Body of pancreas (tissue), 4 donors: Measurements from ENCODE around the gene KIF6. TPM values are rescaled to one million over a fixed set of nuclear protein-coding genes. Genes with fewer than 3 reads are reported as not detected.

Experiments
- ATAC-seq: fragments of 150-250 bp; one replicate; pipeline ENCODE4 v1.9.1; 2016
- DNase-seq, 4 donors: peaks; one replicate each; pipeline ENCODE4 v3.0.0-alpha.2; 2019
- H3K27ac ChIP-seq, 4 donors: fragments of 200-600 bp; sonication (generic); 1 replicate in 3 of 4; 2 replicates in 1 of 4; pipeline versions ENCODE4 v1.5.1 to v1.6.1; 2016 to 2019; ENCODE audit warnings: mild to moderate bottlenecking in 1 of 4, mixed read lengths in 1 of 4, moderate library complexity in 1 of 4
- H3K27me3 ChIP-seq, 2 donors: fragments of 200-600 bp; sonication (generic); one replicate each; pipeline ENCODE4 v1.6.0; 2016; ENCODE audit warnings: mild to moderate bottlenecking in 1 of 2
- H3K36me3 ChIP-seq, 2 donors: fragments of 200-600 bp; sonication (generic); replicated peaks in 1 of 2; 2 replicates each; pipeline ENCODE4 v1.5.1; 2016; ENCODE audit warnings: low read depth in 2 of 2; ENCODE audit not compliant: insufficient read depth in 1 of 2
- H3K4me1 ChIP-seq: fragments of 200-600 bp; sonication (generic); one replicate; pipeline ENCODE4 v1.6.0; 2016
- H3K4me3 ChIP-seq, 2 donors: fragments of 200-600 bp; sonication (generic); 1 replicate in 1 of 2; 2 replicates in 1 of 2; pipeline ENCODE4 v1.5.1; 2016 to 2019
- H3K9me3 ChIP-seq, 3 donors: fragments of 200-600 bp; sonication (generic); 1 replicate in 2 of 3; 2 replicates in 1 of 3; pipeline ENCODE4 v1.5.1; 2016
- POLR2A ChIP-seq, 3 donors: fragments of 450-650 bp; IDR thresholded peaks; one replicate each; pipeline ENCODE4 v1.6.1; 2016; ENCODE audit warnings: antibody characterized with exemption in 3 of 3, mild to moderate bottlenecking in 2 of 3
- WGBS, 2 donors: methylation state at CpG; one replicate each; pipeline ENCODE4 v1.1.5; 2017; 5-methylcytosine and 5-hydroxymethylcytosine counted together
- intact Hi-C: fragments of 100-400 bp; cut with DNase I; formaldehyde crosslinking; loops from one replicate; pipeline ENCODE4 v1.15.1; 2023
- total RNA-seq, 2 donors: library from RNA; depleted of rRNA; stranded (reverse); fragments of >200 nt; gene quantifications; one replicate each; pipeline ENCODE4 v1.1.0, GENCODE V29; 2016
- TF ChIP-seq, protein P1 (sequence below), 7 experiments: fragments of 450-650 bp in 4 of 7; fragments of 200-600 bp in 3 of 7; sonication (generic) in 3 of 7; IDR thresholded peaks; one replicate each; pipeline ENCODE4 v1.5.1; 2016 to 2019; ENCODE audit warnings: antibody characterized with exemption in 7 of 7

KIF6 gene
- total RNA-seq, 2 donors from 2014 or later: not detected

DNA sequence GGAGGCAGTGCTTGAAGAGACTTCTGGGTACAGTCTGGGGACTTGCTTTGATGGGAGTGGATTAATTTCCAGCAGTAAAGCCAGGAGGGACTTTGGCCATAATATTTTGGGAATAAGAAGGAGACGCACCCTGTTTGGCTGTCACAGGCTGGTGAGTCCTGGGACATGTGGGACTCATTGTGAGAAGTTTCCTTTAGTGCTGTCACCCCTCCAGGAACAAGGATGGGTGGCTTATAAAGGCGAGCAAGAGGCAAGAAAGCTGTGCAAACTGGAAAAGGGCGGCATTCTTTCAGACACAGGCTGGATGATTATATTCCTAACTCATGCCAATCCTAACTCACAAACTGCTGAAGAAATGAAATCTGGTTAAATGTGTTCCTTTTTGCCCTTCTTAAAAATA, 325.2 kb downstream of the KIF6 start:
- no peaks in the 10 kb centered on the region for H3K4me1 ChIP-seq
- WGBS, 2 donors: 86 to 94% methylated on average over 3 of the region's 3 CpGs
- H3K4me3 ChIP-seq: no peak overlapping the region
- ATAC-seq (no peak), DNase-seq (no peak)
- intact Hi-C loops: no loop called here
- H3K27me3 ChIP-seq: no peaks in the 10 kb centered on the region
- no peaks in the 10 kb centered on the region for H3K36me3 ChIP-seq
- no peaks in the 10 kb centered on the region for H3K9me3 ChIP-seq
- no peak for TF ChIP-seq POLR2A (IDR thresholded peaks at IDR 0.05)
- TF ChIP-seq, protein P1, sequence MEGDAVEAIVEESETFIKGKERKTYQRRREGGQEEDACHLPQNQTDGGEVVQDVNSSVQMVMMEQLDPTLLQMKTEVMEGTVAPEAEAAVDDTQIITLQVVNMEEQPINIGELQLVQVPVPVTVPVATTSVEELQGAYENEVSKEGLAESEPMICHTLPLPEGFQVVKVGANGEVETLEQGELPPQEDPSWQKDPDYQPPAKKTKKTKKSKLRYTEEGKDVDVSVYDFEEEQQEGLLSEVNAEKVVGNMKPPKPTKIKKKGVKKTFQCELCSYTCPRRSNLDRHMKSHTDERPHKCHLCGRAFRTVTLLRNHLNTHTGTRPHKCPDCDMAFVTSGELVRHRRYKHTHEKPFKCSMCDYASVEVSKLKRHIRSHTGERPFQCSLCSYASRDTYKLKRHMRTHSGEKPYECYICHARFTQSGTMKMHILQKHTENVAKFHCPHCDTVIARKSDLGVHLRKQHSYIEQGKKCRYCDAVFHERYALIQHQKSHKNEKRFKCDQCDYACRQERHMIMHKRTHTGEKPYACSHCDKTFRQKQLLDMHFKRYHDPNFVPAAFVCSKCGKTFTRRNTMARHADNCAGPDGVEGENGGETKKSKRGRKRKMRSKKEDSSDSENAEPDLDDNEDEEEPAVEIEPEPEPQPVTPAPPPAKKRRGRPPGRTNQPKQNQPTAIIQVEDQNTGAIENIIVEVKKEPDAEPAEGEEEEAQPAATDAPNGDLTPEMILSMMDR (IDR thresholded peaks at IDR 0.05): no peak
- no peak overlapping the region for H3K27ac ChIP-seq

DNA sequence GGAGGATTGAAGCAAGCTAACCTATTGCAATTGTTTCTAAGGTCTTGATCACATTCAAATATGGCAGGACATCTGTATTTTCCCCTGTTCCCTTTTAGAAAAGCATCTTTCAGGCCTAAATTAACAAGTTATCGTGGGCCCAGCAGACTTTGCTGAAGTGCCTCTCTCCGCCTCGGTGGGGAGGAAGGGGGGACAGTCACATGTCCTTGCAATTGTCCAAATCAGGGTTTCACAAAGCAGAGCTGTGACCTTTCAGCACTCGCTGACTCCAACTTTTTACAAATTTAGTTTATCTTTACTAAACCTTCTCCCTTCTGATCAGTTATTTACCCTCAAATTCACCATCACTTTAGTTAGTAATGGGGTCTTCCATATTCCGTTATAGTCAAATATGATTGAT, 328.4 kb downstream of the KIF6 start:
- no peaks in the 10 kb centered on the region for H3K36me3 ChIP-seq
- H3K4me1 ChIP-seq: no peaks in the 10 kb centered on the region
- no peaks in the 10 kb centered on the region for H3K9me3 ChIP-seq
- H3K27ac ChIP-seq: no peak overlapping the region
- intact Hi-C loops: no loop called here
- no peak for TF ChIP-seq POLR2A (IDR thresholded peaks at IDR 0.05)
- TF ChIP-seq, protein P1 (IDR thresholded peaks at IDR 0.05): no peak
- DNase-seq (no peak), ATAC-seq (no peak)
- 87 to 89% methylated on average over 5 of the region's 5 CpGs for WGBS, 2 donors
- no peak overlapping the region for H3K4me3 ChIP-seq
- no peaks in the 10 kb centered on the region for H3K27me3 ChIP-seq

- Histone ChIP-seq H3K27me3 (no peaks in the 10 kb centered on the region), H3K4me3 (no peak overlapping the region), H3K9me3 (no peaks in the 10 kb centered on the region), H3K4me1 (no peaks in the 10 kb centered on the region), H3K36me3 (no peaks in the 10 kb centered on the region), H3K27ac (no peak overlapping the region)
- DNase-seq: no peak
- ATAC-seq: no peak
- TF ChIP-seq, protein P1 (IDR thresholded peaks at IDR 0.05): no peak
- no peak for TF ChIP-seq POLR2A (IDR thresholded peaks at IDR 0.05)
- intact Hi-C loops: no loop called here
- WGBS, 2 donors: 84 to 87% methylated on average over 5 of the region's 5 CpGs
Measured at GRCh38 chr6:39393075-39393474, 332.1 kb downstream of the KIF6 start.

DNA sequence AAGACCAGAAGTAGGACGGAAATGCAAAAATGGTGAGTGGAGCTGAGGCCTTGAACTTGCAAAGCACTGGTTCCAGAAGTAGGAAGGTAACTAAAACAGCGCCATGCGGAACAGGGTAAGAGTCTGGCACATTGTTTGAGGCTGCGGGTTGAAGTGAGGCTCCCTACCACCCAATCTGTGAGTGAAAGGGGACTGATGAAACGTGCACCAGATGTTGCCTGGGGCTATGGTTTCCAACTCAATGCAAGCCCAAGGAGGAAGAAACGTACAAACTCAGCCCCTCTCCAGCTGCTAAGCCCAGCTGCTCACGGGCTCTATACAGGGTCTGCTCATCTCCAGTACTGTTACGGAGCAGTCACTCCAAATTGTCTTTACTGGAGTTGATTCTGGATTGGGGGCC, 334.0 kb downstream of the KIF6 start:
- no peaks in the 10 kb centered on the region for H3K9me3 ChIP-seq
- no peak overlapping the region for H3K4me3 ChIP-seq
- 94 to 97% methylated on average over 8 of the region's 8 CpGs for WGBS, 2 donors
- no peak overlapping the region for H3K27ac ChIP-seq
- TF ChIP-seq POLR2A (IDR thresholded peaks at IDR 0.05): no peak
- TF ChIP-seq, protein P1 (IDR thresholded peaks at IDR 0.05): no peak
- H3K36me3 ChIP-seq: no peaks in the 10 kb centered on the region
- no peaks in the 10 kb centered on the region for H3K27me3 ChIP-seq
- intact Hi-C loops: no loop called here
- ATAC-seq: no peak
- no peaks in the 10 kb centered on the region for H3K4me1 ChIP-seq
- no peak for DNase-seq

GRCh38 chr6:39389484-39389767, 335.8 kb downstream of the KIF6 start:
- intact Hi-C loops: no loop called here
- ATAC-seq: no peak

More at GRCh38 chr6:39389484-39389767, 335.8 kb downstream of the KIF6 start:
- no peaks in the 10 kb centered on the region for H3K36me3 ChIP-seq
- DNase-seq: no peak
- no peaks in the 10 kb centered on the region for H3K27me3 ChIP-seq
- no peak overlapping the region for H3K27ac ChIP-seq
- no peaks in the 10 kb centered on the region for H3K4me1 ChIP-seq
- TF ChIP-seq, protein P1 (IDR thresholded peaks at IDR 0.05): no peak
- no peak for TF ChIP-seq POLR2A (IDR thresholded peaks at IDR 0.05)
- 58 to 69% methylated on average over 3 of the region's 3 CpGs for WGBS, 2 donors
- no peak overlapping the region for H3K4me3 ChIP-seq
- no peaks in the 10 kb centered on the region for H3K9me3 ChIP-seq
